Endothelial cell of umbilical vein (primary cell): ENCODE measurements around the gene FBXL19. TPM values are rescaled to one million over a fixed set of nuclear protein-coding genes. Genes with fewer than 3 reads are reported as not detected.

Experiments used
- BruUV-seq: library from RNA; stranded (reverse); fragments of 400-500 nt; replicated peaks from 2 replicates; lab custom pipeline; 2021; lab: Mats Ljungman, UMichigan
- CTCF ChIA-PET: fragments of 300-600, 350-600 bp; sonication (Branson Sonifier 250); formaldehyde crosslinking; loops from one replicate; lab custom pipeline; 2021; ENCODE audit warnings: antibody characterized with exemption, inconsistent platforms; lab: Charles Lee
- POLR2A ChIA-PET: fragments of 300-600, 350-600 bp; sonication (Branson Sonifier 250); formaldehyde crosslinking; loops from one replicate; lab custom pipeline; 2021; ENCODE audit warnings: antibody characterized with exemption, inconsistent platforms; lab: Charles Lee
- DNase-seq: peaks from one replicate; pipeline ENCODE4 v3.0.0-alpha.2; 2011; ENCODE audit warnings: low read depth, low spot score
- FAIRE-seq: peaks from 2 replicates; lab custom pipeline; 2011; peaks lifted over from hg19 to GRCh38; lab: Jason Lieb, UNC
- H2AFZ ChIP-seq: 2 replicates; pipeline ENCODE4 v1.6.0; 2012; ENCODE audit warnings: low read depth, low read length, control low read depth, inconsistent platforms
- H3K27ac ChIP-seq: 2 replicates; pipeline ENCODE4 v1.5.1; 2011; ENCODE audit warnings: low read depth, mild to moderate bottlenecking, control low read depth, low read length, moderate library complexity; ENCODE audit not compliant: insufficient read depth
- H3K27me3 ChIP-seq, 2 experiments: 2 replicates each; pipeline versions ENCODE4 v1.6.0 to v1.6.1; 2011; ENCODE audit warnings: low read length in 2 of 2, mixed read lengths in 1 of 2; ENCODE audit not compliant: control insufficient read depth in 2 of 2, insufficient read depth in 2 of 2
- H3K36me3 ChIP-seq, 2 experiments: 2 replicates in 1 of 2; 3 replicates in 1 of 2; pipeline ENCODE4 v1.5.1; 2011; ENCODE audit warnings: low read length in 2 of 2, mild to moderate bottlenecking in 1 of 2, moderate library complexity in 1 of 2; ENCODE audit not compliant: control insufficient read depth in 2 of 2, insufficient read depth in 2 of 2; ENCODE audit errors: extremely low read depth in 1 of 2
- H3K4me1 ChIP-seq: 3 replicates; pipeline ENCODE4 v1.5.1; 2011; ENCODE audit warnings: mild to moderate bottlenecking, low read length; ENCODE audit not compliant: control insufficient read depth, insufficient read depth; ENCODE audit errors: extremely low read depth
- H3K4me2 ChIP-seq: 2 replicates; pipeline ENCODE4 v1.6.1; 2011; ENCODE audit warnings: low read length, control low read depth, mixed read lengths; ENCODE audit not compliant: insufficient read depth
- H3K4me3 ChIP-seq, 3 experiments: fragments of 200-600 bp in 1 of 3; sonication (generic), shearing (Covaris generic) in 1 of 3; replicated peaks in 1 of 3; 2 replicates each; pipeline ENCODE4 v1.5.1; 2011 to 2016; ENCODE audit warnings: control low read depth in 3 of 3, low read length in 3 of 3, mild to moderate bottlenecking in 2 of 3, inconsistent platforms in 1 of 3, low read depth in 1 of 3, moderate library complexity in 1 of 3; ENCODE audit not compliant: insufficient read depth in 1 of 3
- H3K79me2 ChIP-seq: 2 replicates; pipeline ENCODE4 v1.6.0; 2012; ENCODE audit warnings: low read length, inconsistent platforms; ENCODE audit not compliant: control insufficient read depth, insufficient read depth
- H3K9ac ChIP-seq: replicated peaks from 2 replicates; pipeline ENCODE3; 2011; ENCODE audit warnings: low read length, control low read depth; ENCODE audit not compliant: insufficient read depth; ENCODE audit errors: extremely low read depth
- H3K9me1 ChIP-seq: replicated peaks from 3 replicates; pipeline ENCODE4 v1.6.0; 2011; ENCODE audit warnings: mild to moderate bottlenecking, low read length; ENCODE audit not compliant: control insufficient read depth, insufficient read depth; ENCODE audit errors: extremely low read depth
- H3K9me3 ChIP-seq: replicated peaks from 2 replicates; pipeline ENCODE4 v1.5.1; 2012; ENCODE audit warnings: low read length, inconsistent platforms; ENCODE audit not compliant: control insufficient read depth, insufficient read depth
- H4K20me1 ChIP-seq: replicated peaks from 2 replicates; pipeline ENCODE3; 2011; ENCODE audit warnings: mild to moderate bottlenecking, low read length; ENCODE audit not compliant: control insufficient read depth, insufficient read depth; ENCODE audit errors: extremely low read depth
- EZH2 ChIP-seq: IDR thresholded peaks from 2 replicates; pipeline ENCODE4 v1.6.1; 2012; ENCODE audit warnings: borderline replicate concordance, low read depth, mild to moderate bottlenecking, moderate library complexity, low read length, inconsistent platforms; ENCODE audit not compliant: severe bottlenecking
- FOS ChIP-seq: IDR thresholded peaks from 2 replicates; pipeline ENCODE4 v1.6.1; 2011; ENCODE audit warnings: mild to moderate bottlenecking, low read length, moderate library complexity, borderline replicate concordance; ENCODE audit not compliant: insufficient read depth
- GATA2 ChIP-seq: IDR thresholded peaks from 2 replicates; pipeline ENCODE4 v1.7.0; 2011; ENCODE audit warnings: low read depth, mild to moderate bottlenecking, moderate library complexity, mixed read lengths, low read length; ENCODE audit not compliant: insufficient read length, insufficient read depth
- JUN ChIP-seq: IDR thresholded peaks from 2 replicates; pipeline ENCODE4 v1.6.1; 2011; ENCODE audit warnings: borderline replicate concordance, low read depth; ENCODE audit not compliant: insufficient read length, insufficient read depth
- MAX ChIP-seq: IDR thresholded peaks from 2 replicates; pipeline ENCODE4 v1.6.1; 2011; ENCODE audit not compliant: insufficient read depth, insufficient read length
- MYC ChIP-seq: IDR thresholded peaks from one replicate; pipeline ENCODE4 v1.6.1; 2011; ENCODE audit warnings: mild to moderate bottlenecking, low read depth, low read length
- POLR2A ChIP-seq: IDR thresholded peaks from 2 replicates; pipeline ENCODE4 v1.6.1; 2012; ENCODE audit warnings: low read depth, mild to moderate bottlenecking, control low read depth, low read length
- POLR2AphosphoS5 ChIP-seq: IDR thresholded peaks from 2 replicates; pipeline ENCODE4 v1.6.1; 2012; ENCODE audit warnings: low read depth, mild to moderate bottlenecking, control low read depth, low read length, moderate library complexity; ENCODE audit not compliant: insufficient read depth
- dilution Hi-C: fragments of 300-500 bp; cut with MboI; formaldehyde crosslinking; loops from one replicate; pipeline ENCODE4 v1.15.0; 2019; ENCODE audit warnings: low sequenced_read_pairs; ENCODE audit not compliant: extremely low pct_ligation_motif_present
- intact Hi-C: fragments of 100-400 bp; cut with micrococcal nuclease; formaldehyde crosslinking; loops from one replicate; pipeline ENCODE4 v1.10.0; 2022
- polyA plus RNA-seq, 4 experiments: library from polyadenylated mRNA; depleted of rRNA in 3 of 4; stranded (reverse) in 3 of 4; unstranded in 1 of 4; fragments of >200 nt; gene quantifications; 2 replicates each; pipeline versions ENCODE4 v1.2.1 to v1.2.3, GENCODE V29; 2011 to 2012; ENCODE audit warnings: missing spikeins in 1 of 4
- total RNA-seq: library from RNA; stranded (reverse); gene quantifications from 2 replicates; pipeline ENCODE4 v1.2.3, GENCODE V29; 2021
- TF ChIP-seq, protein P1 (sequence below), 2 donors: IDR thresholded peaks; 1 replicate in 1 of 2; 2 replicates in 1 of 2; pipeline ENCODE4 v1.5.1; 2011; ENCODE audit warnings: low read length in 2 of 2, mild to moderate bottlenecking in 2 of 2, moderate library complexity in 2 of 2, control low read depth in 1 of 2, inconsistent platforms in 1 of 2, low read depth in 1 of 2; ENCODE audit not compliant: insufficient read depth in 1 of 2; ENCODE audit errors: extremely low read depth in 1 of 2

The FBXL19 gene
- total and polyA plus RNA-seq, 2 donors (not counting 3 experiments of a cell fraction or from before 2014, with no cell fraction given), result 22.1 to 38.0 TPM

GRCh38 chr16:30991052-30991451, 67.7 kb downstream of the FBXL19 start:
- FAIRE-seq (no peak), DNase-seq (no peak)
- intact Hi-C loops (no loop called here), dilution Hi-C loops (no loop called here)
- TF ChIP-seq JUN (no peak), MYC (no peak), EZH2 (no peak), MAX (no peak), GATA2 (no peak), POLR2A (no peak), POLR2AphosphoS5 (no peak), FOS (no peak)
- TF ChIP-seq, protein P1, sequence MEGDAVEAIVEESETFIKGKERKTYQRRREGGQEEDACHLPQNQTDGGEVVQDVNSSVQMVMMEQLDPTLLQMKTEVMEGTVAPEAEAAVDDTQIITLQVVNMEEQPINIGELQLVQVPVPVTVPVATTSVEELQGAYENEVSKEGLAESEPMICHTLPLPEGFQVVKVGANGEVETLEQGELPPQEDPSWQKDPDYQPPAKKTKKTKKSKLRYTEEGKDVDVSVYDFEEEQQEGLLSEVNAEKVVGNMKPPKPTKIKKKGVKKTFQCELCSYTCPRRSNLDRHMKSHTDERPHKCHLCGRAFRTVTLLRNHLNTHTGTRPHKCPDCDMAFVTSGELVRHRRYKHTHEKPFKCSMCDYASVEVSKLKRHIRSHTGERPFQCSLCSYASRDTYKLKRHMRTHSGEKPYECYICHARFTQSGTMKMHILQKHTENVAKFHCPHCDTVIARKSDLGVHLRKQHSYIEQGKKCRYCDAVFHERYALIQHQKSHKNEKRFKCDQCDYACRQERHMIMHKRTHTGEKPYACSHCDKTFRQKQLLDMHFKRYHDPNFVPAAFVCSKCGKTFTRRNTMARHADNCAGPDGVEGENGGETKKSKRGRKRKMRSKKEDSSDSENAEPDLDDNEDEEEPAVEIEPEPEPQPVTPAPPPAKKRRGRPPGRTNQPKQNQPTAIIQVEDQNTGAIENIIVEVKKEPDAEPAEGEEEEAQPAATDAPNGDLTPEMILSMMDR (IDR thresholded peaks at IDR 0.05; ENCODE audit: extremely low read depth in 1 of 2, insufficient read depth in 1 of 2, low read depth in 1 of 2, low read length in 2 of 2), result no peak
- no peaks in the 10 kb centered on the region for H3K9me1 ChIP-seq
- no peaks in the 10 kb centered on the region for H3K9me3 ChIP-seq
- no peaks in the 10 kb centered on the region for H3K27me3 ChIP-seq
- H3K9ac ChIP-seq, result no peak overlapping the region
- no peak overlapping the region for H3K4me2 ChIP-seq
- no peak overlapping the region for H3K27ac ChIP-seq
- no TSS peak for BruUV-seq
- no peaks in the 10 kb centered on the region for H3K36me3 ChIP-seq
- H3K79me2 ChIP-seq, result no peaks in the 10 kb centered on the region
- POLR2A ChIA-PET, result no interaction called here
- no peaks in the 10 kb centered on the region for H3K4me1 ChIP-seq
- H4K20me1 ChIP-seq, result no peaks in the 10 kb centered on the region
- H3K4me3 ChIP-seq, result no peak overlapping the region
- no peak overlapping the region for H2AFZ ChIP-seq
- CTCF ChIA-PET, result no interaction called here
